K562 (cell line): ENCODE measurements around the gene FOSL2. TPM values are rescaled to one million over a fixed set of nuclear protein-coding genes. Genes with fewer than 3 reads are reported as not detected.

ENCODE experiments used
- ATAC-seq: fragments of 200-7000 bp; cut with Tn5 transposase; 3 replicates; pipeline ENCODE4 v1.9.1; 2020; ENCODE audit warnings: moderate library complexity
- BruUV-seq: library from RNA; stranded (reverse); fragments of 400-500 nt; replicated peaks from 2 replicates; lab custom pipeline; 2021; lab: Mats Ljungman, UMichigan
- CTCF ChIA-PET: fragments of 300-600 bp; formaldehyde crosslinking; extraction: SDS; loops from one replicate; lab custom pipeline; 2021; ENCODE audit warnings: low intra/inter-chr PET ratio; lab: Yijun Ruan, JAX
- POLR2A ChIA-PET: fragments of 300-600, 350-650 bp; sonication (Branson Sonifier 250); formaldehyde crosslinking; extraction: SDS; loops from one replicate; lab custom pipeline; 2021; ENCODE audit warnings: antibody characterized with exemption, inconsistent platforms; lab: Yijun Ruan, JAX
- DNase-seq, 4 experiments: peaks; one replicate each; pipeline versions ENCODE4 v3.0.0 to v3.0.0-alpha.2; 2011 to 2018; ENCODE audit warnings: low spot score in 3 of 4, mixed read lengths in 3 of 4; ENCODE audit errors: extremely low read depth in 1 of 4
- FAIRE-seq: peaks from 2 replicates; lab custom pipeline; 2011; peaks lifted over from hg19 to GRCh38; lab: Jason Lieb, UNC
- H2AFZ ChIP-seq: 2 replicates; pipeline ENCODE4 v1.6.0; 2011; ENCODE audit warnings: low read depth, low read length, control low read depth, inconsistent platforms
- H3K27ac ChIP-seq: fragments of 200-600 bp; 3 replicates; pipeline ENCODE4 v1.8.0; 2011; ENCODE audit warnings: low read depth, mild to moderate bottlenecking, control low read depth, inconsistent platforms, low read length, moderate library complexity, mixed read lengths; ENCODE audit errors: extremely low read depth
- H3K27me3 ChIP-seq, 2 experiments: fragments of 300-600 bp in 1 of 2; 2 replicates in 1 of 2; 3 replicates in 1 of 2; pipeline versions ENCODE4 v1.6.0 to v1.8.0; 2011; ENCODE audit warnings: inconsistent platforms in 2 of 2, low read length in 2 of 2, mild to moderate bottlenecking in 1 of 2, mixed read lengths in 1 of 2, moderate library complexity in 1 of 2; ENCODE audit not compliant: control insufficient read depth in 2 of 2, insufficient read depth in 2 of 2
- H3K36me3 ChIP-seq: fragments of 300-600 bp; 3 replicates; pipeline ENCODE4 v1.8.0; 2011; ENCODE audit warnings: mild to moderate bottlenecking, low read length, inconsistent platforms; ENCODE audit not compliant: control insufficient read depth, insufficient read depth
- H3K4me1 ChIP-seq, 2 experiments: fragments of 200-600 bp in 1 of 2; replicated peaks in 1 of 2; 2 replicates in 1 of 2; 3 replicates in 1 of 2; pipeline versions ENCODE4 v1.5.1 to v1.8.0; 2011; ENCODE audit warnings: inconsistent platforms in 2 of 2, low read length in 2 of 2, mild to moderate bottlenecking in 1 of 2, mixed read lengths in 1 of 2, moderate library complexity in 1 of 2; ENCODE audit not compliant: control insufficient read depth in 2 of 2, insufficient read depth in 2 of 2
- H3K4me2 ChIP-seq: 2 replicates; pipeline ENCODE4 v1.6.1; 2011; ENCODE audit warnings: low read length, control low read depth, inconsistent platforms, mixed read lengths; ENCODE audit not compliant: insufficient read depth
- H3K4me3 ChIP-seq: fragments of 200-600 bp; sonication (generic), shearing (Covaris generic); 2 replicates; pipeline ENCODE4 v1.5.1; 2016; ENCODE audit warnings: control low read depth, inconsistent platforms
- H3K79me2 ChIP-seq: fragments of 200-600 bp; 3 replicates; pipeline ENCODE4 v1.8.0; 2011; ENCODE audit warnings: low read length, inconsistent platforms; ENCODE audit not compliant: control insufficient read depth, insufficient read depth
- H3K9ac ChIP-seq, 2 experiments: 2 replicates each; pipeline versions ENCODE4 v1.6.0 to v1.6.1; 2011; ENCODE audit warnings: low read depth in 2 of 2, low read length in 2 of 2, control low read depth in 1 of 2, inconsistent platforms in 1 of 2, mild to moderate bottlenecking in 1 of 2, mixed read lengths in 1 of 2; ENCODE audit not compliant: insufficient read depth in 1 of 2
- H3K9me1 ChIP-seq: one replicate; pipeline ENCODE4 v1.6.0; 2011; ENCODE audit warnings: inconsistent platforms, mild to moderate bottlenecking, low read length, moderate library complexity; ENCODE audit not compliant: control insufficient read depth, insufficient read depth
- H3K9me3 ChIP-seq: replicated peaks from 2 replicates; pipeline ENCODE4 v1.5.1; 2011; ENCODE audit warnings: low read depth, low read length, inconsistent platforms; ENCODE audit not compliant: control insufficient read depth, insufficient read depth
- H4K20me1 ChIP-seq: replicated peaks from 2 replicates; pipeline ENCODE4 v1.6.1; 2011; ENCODE audit warnings: low read length, inconsistent platforms, mixed read lengths; ENCODE audit not compliant: control insufficient read depth, insufficient read depth
- CEBPB ChIP-seq: fragments of 450-650 bp; IDR thresholded peaks from 2 replicates; pipeline ENCODE4 v1.6.1; 2016; ENCODE audit warnings: missing genetic modification characterization, missing compliant biosample characterization
- NKRF ChIP-seq: fragments of 450-650 bp; IDR thresholded peaks from 2 replicates; pipeline ENCODE4 v1.6.1; 2016; ENCODE audit warnings: borderline replicate concordance
- WGBS: fragments of 100-300 bp; shearing (Covaris generic); methylation state at CpG from one replicate; pipeline ENCODE4 v1.1.6; 2016; ENCODE audit warnings: low coverage, mixed read lengths; ENCODE audit not compliant: insufficient coverage; ENCODE audit errors: missing lambda C conversion rate; 5-methylcytosine and 5-hydroxymethylcytosine counted together
- in situ Hi-C: fragments of 300-500 bp; cut with MboI; formaldehyde crosslinking; loops from 4 replicates; pipeline ENCODE4 v1.15.0; 2018; ENCODE audit warnings: inconsistent platforms, mixed read lengths
- intact Hi-C: fragments of 100-400 bp; cut with micrococcal nuclease; formaldehyde crosslinking; loops from 2 replicates; pipeline ENCODE4 v1.14.2; 2022
- polyA plus RNA-seq, 8 experiments: library from polyadenylated mRNA; depleted of rRNA in 4 of 8; stranded (reverse) in 5 of 8; unstranded in 3 of 8; fragments of >200 nt; fragmentation: Nextera tagmentation in 2 of 8; fragmentation: Illumina TruSeq in 1 of 8; extraction: Ambion mirVana in 2 of 8; extraction: Trizol in 1 of 8; gene quantifications; 2 replicates each; pipeline versions ENCODE4 v1.2.1 to v1.2.3, GENCODE V29; 2011 to 2014; ENCODE audit warnings: inconsistent platforms in 1 of 8, missing spikeins in 1 of 8
- total RNA-seq, 7 experiments: library from RNA; depleted of rRNA in 6 of 7; stranded (reverse); fragments of >200 nt in 6 of 7; fragmentation: Illumina TruSeq in 2 of 7; extraction: Trizol in 2 of 7; gene quantifications; 2 replicates each; pipeline versions ENCODE4 v1.2.1 to v1.2.3, GENCODE V29; 2011 to 2021; ENCODE audit warnings: low replicate concordance in 1 of 7

FOSL2 gene
- total and polyA plus RNA-seq, 9 of the 15 experiments (the other 6 are each of a cell fraction or from before 2014, with no cell fraction given): 0.04 to 2.9 (median 0.80) TPM

- Histone ChIP-seq H3K36me3 (no peaks in the 10 kb centered on the region), H3K9me3 (no peaks in the 10 kb centered on the region), H3K9ac (no peak overlapping the region), H2AFZ (no peak overlapping the region), H4K20me1 (no peaks in the 10 kb centered on the region), H3K4me3 (no peak overlapping the region), H3K4me1 (peaks cover 9 to 28% of the 10 kb centered on the region in 2 experiments; a peak in 4 of 5 replicates), H3K79me2 (no peaks in the 10 kb centered on the region), H3K27ac (no peak overlapping the region), H3K9me1 (no peaks in the 10 kb centered on the region), H3K27me3 (peaks cover 7 to 35% of the 10 kb centered on the region in 2 experiments; a peak in 4 of 5 replicates), H3K4me2 (no peak overlapping the region)
- FAIRE-seq: no peak
- ChIA-PET POLR2A (no interaction called here), CTCF (interaction anchor here (0.9 to 2.1 kb wide), 4 partner anchors 57 to 692 kb away, joined by 3 to 9 read pairs (median 3); partner anchors contain the start of gene MRPL33)
- TF ChIP-seq CEBPB (tag) (peak; percentile 40), NKRF (no peak)
- no TSS peak for BruUV-seq
- in situ Hi-C loops: no loop called here
- ATAC-seq: no peak
- 47% methylated on average over 15 of the region's 15 CpGs for WGBS
- DNase-seq: no peak
- intact Hi-C loops: loop anchor here (1.0 to 10.0 kb wide), 5 partner anchors 238 to 671 kb away; partner anchors contain the start of genes BABAM2 and RBKS
Measured at GRCh38 chr2:28395334-28396061, 2.8 kb downstream of the FOSL2 start.
